Uterus (tissue), 4 donors: Measurements from ENCODE around the gene HOXA11. TPM values are rescaled to one million over a fixed set of nuclear protein-coding genes. Genes with fewer than 3 reads are reported as not detected.

ENCODE experiments used
- DNase-seq, 2 donors: peaks; one replicate each; pipeline ENCODE4 v3.0.0-alpha.2; 2019 to 2020
- H3K27ac ChIP-seq, 2 donors: fragments of 200-600 bp; sonication (generic); 1 replicate in 1 of 2; 2 replicates in 1 of 2; pipeline ENCODE4 v1.5.1; 2016 to 2018
- H3K27me3 ChIP-seq, 2 donors: fragments of 200-600 bp; sonication (generic); one replicate each; pipeline ENCODE4 v1.5.1; 2018 to 2019; ENCODE audit warnings: control low read depth in 1 of 2
- H3K36me3 ChIP-seq, 2 donors: fragments of 200-600 bp; sonication (generic); one replicate each; pipeline ENCODE4 v1.5.1; 2019; ENCODE audit warnings: control low read depth in 1 of 2
- H3K4me1 ChIP-seq, 2 donors: fragments of 200-600 bp; sonication (generic); one replicate each; pipeline ENCODE4 v1.5.1; 2018 to 2019; ENCODE audit warnings: control low read depth in 1 of 2
- H3K4me3 ChIP-seq, 2 donors: fragments of 200-600 bp; sonication (generic); 1 replicate in 1 of 2; 2 replicates in 1 of 2; pipeline ENCODE4 v1.5.1; 2018 to 2019; ENCODE audit warnings: mild to moderate bottlenecking in 1 of 2
- H3K9me3 ChIP-seq, 2 donors: fragments of 200-600 bp; sonication (generic); one replicate each; pipeline ENCODE4 v1.5.1; 2019; ENCODE audit warnings: control low read depth in 1 of 2
- CTCF ChIP-seq, 4 experiments: fragments of 200-600 bp in 2 of 4; fragments of 450-650 bp in 2 of 4; sonication (generic) in 2 of 4; IDR thresholded peaks; one replicate each; pipeline ENCODE4 v1.5.1; 2016 to 2019; ENCODE audit warnings: antibody characterized with exemption in 4 of 4, mild to moderate bottlenecking in 2 of 4, moderate library complexity in 1 of 4
- POLR2A ChIP-seq, 2 donors: fragments of 450-650 bp; IDR thresholded peaks; one replicate each; pipeline ENCODE4 v1.6.1; 2016; ENCODE audit warnings: antibody characterized with exemption in 2 of 2, mild to moderate bottlenecking in 1 of 2, moderate library complexity in 1 of 2
- intact Hi-C: fragments of 100-400 bp; cut with DNase I; formaldehyde crosslinking; loops from one replicate; pipeline ENCODE4 v1.15.1; 2023; ENCODE audit warnings: low total_unique reads
- total RNA-seq, 4 donors: library from RNA; depleted of rRNA in 3 of 4; stranded (reverse); fragments of >200 nt in 3 of 4; gene quantifications; one replicate each; pipeline versions ENCODE4 v1.1.0 to v1.2.4, GENCODE V29; 2014 to 2023
- donor health status: DM: yes; HTN: yes; CAD: no.

The HOXA11 gene
- total RNA-seq, 4 donors from 2014 or later, result 32.4 to 82.0 (median 57.8) TPM

- Histone ChIP-seq H3K27me3 (no peaks in the 10 kb centered on the region), H3K9me3 (no peaks in the 10 kb centered on the region), H3K36me3 (no peaks in the 10 kb centered on the region), H3K27ac (peak overlapping the region; percentile 94 to 96), H3K4me3 (peak overlapping the region; percentile 58 to 66), H3K4me1 (no peaks in the 10 kb centered on the region)
- intact Hi-C loops, result no loop called here
- DNase-seq, result no peak
- no peak for TF ChIP-seq POLR2A (IDR thresholded peaks at IDR 0.05)
- no peak for TF ChIP-seq CTCF (IDR thresholded peaks at IDR 0.05)
These were observed 14.4 kb downstream of the HOXA11 start for GRCh38 chr7:27170426-27171324.

- Histone ChIP-seq H3K27ac (peak overlapping the region; percentile 94 to 96), H3K4me1 (no peaks in the 10 kb centered on the region), H3K27me3 (no peaks in the 10 kb centered on the region), H3K9me3 (no peaks in the 10 kb centered on the region), H3K4me3 (peak overlapping the region; percentile 58 to 66), H3K36me3 (no peaks in the 10 kb centered on the region)
- intact Hi-C loops, result loop anchor here (5.0 kb wide), 1 partner anchor 1313 kb away; no protein-coding TSS in a partner anchor
- peak in 1 of 2 donors; percentile 41 for DNase-seq
- TF ChIP-seq CTCF (IDR thresholded peaks at IDR 0.05) (no peak), POLR2A (IDR thresholded peaks at IDR 0.05) (no peak)
These were observed 15.2 kb downstream of the HOXA11 start for GRCh38 chr7:27169658-27170425.

GRCh38 chr7:27168265-27168947 is 16.6 kb downstream of the HOXA11 start:
- Histone ChIP-seq H3K4me3 (peak overlapping the region; percentile 58 to 66), H3K27me3 (no peaks in the 10 kb centered on the region), H3K36me3 (no peaks in the 10 kb centered on the region), H3K27ac (peak overlapping the region; percentile 94 to 96), H3K4me1 (no peaks in the 10 kb centered on the region), H3K9me3 (no peaks in the 10 kb centered on the region)
- peak; percentile 71 to 78 for DNase-seq
- no peak for TF ChIP-seq POLR2A (IDR thresholded peaks at IDR 0.05)
- TF ChIP-seq CTCF (IDR thresholded peaks at IDR 0.05), result no peak
- intact Hi-C loops, result loop anchor here (5.0 kb wide), 1 partner anchor 1311 kb away; no protein-coding TSS in a partner anchor

GRCh38 chr7:27167916-27168264 is 17.1 kb downstream of the HOXA11 start:
- H3K27me3 ChIP-seq, result no peaks in the 10 kb centered on the region
- no peak for TF ChIP-seq POLR2A (IDR thresholded peaks at IDR 0.05)
- TF ChIP-seq CTCF (IDR thresholded peaks at IDR 0.05), result no peak
- peak in 1 of 2 donors; percentile 13 for DNase-seq
- no peaks in the 10 kb centered on the region for H3K4me1 ChIP-seq
- H3K9me3 ChIP-seq, result no peaks in the 10 kb centered on the region
- peak overlapping the region; percentile 94 to 96 for H3K27ac ChIP-seq
- H3K36me3 ChIP-seq, result no peaks in the 10 kb centered on the region
- H3K4me3 ChIP-seq, result peak overlapping the region; percentile 58 to 66
- intact Hi-C loops, result loop anchor here (5.0 kb wide), 1 partner anchor 1311 kb away; no protein-coding TSS in a partner anchor
